Occipital lobe (tissue), 3 donors: ENCODE measurements around the gene F5. TPM values are rescaled to one million over a fixed set of nuclear protein-coding genes. Genes with fewer than 3 reads are reported as not detected.

ENCODE experiments used
- DNase-seq: peaks from one replicate; lab custom pipeline; 2025; lab: John Stamatoyannopoulos, UW
- small RNA-seq: library from RNA; depleted of rRNA; stranded (forward); fragments of <200 nt; gene quantifications from one replicate; pipeline ENCODE3, GENCODE V24; 2014
- total RNA-seq: library from RNA; depleted of rRNA; stranded (reverse); fragments of >200 nt; gene quantifications from one replicate; pipeline ENCODE4 v1.2.3, GENCODE V29; 2014

F5 gene
- total RNA-seq, 1 donor from 2014 or later: under 0.01 TPM

DNA sequence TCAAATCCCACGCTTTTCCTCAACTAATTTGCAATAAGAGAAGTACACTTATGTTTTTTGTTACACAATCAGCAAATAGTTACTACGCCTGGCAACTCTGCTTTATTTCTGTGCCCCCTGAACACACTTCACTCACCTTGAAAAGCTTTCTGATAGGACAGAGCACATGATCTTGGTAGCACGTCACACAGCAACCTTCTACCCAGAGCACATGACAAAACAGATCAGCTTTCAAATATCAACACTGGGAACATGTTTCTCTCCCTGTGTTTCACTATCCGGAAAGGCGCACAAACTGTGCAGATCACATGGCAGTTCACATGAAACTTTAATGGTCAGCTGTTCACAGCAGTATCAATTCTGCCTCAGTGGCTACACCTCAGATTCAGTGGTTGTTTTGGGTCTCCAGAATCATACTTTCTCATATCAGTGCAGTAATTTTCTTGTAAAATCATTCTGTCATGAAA is 102.7 kb downstream of the F5 start:
- DNase-seq: no peak

GRCh38 chr1:169479363-169480066 is 106.8 kb downstream of the F5 start:
- no peak for DNase-seq

- no peak for DNase-seq
These were observed 108.1 kb downstream of the F5 start for GRCh38 chr1:169478094-169478672.

- no peak for DNase-seq
These were observed 110.4 kb downstream of the F5 start for GRCh38 chr1:169475806-169476387.

DNA sequence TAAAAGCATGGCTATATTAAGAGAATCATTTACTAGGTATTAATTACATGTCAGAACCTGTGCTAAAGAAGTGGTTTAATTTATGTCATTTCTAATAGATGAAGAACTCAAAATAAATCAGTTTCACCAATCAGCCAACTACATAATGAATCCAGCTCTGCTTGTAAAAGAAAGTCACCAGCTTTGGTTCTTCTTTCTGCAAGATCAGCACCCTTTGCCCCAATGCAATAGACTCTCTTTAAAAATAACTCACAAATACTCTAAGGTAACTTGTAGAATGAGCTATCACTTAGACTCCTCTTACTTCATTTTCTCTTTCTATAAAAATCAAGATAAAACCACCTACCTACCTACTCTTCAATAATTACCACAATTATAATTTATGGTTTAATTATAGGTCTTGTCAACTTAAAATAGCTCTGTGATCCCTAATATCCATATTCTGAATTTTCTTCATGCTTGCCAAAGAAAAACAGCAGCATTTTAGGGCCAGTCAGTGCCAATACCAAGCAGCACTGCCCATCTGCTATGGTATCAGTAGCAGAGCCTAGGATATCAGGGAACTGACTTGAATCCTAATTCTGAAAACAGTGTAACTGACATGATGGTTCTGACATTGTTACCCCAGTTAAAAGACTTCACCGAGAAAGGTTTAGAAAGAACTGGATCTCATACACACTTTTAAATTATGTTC is 111.8 kb downstream of the F5 start:
- no peak for DNase-seq

GRCh38 chr1:169473347-169473746 is 112.9 kb downstream of the F5 start:
- no peak for DNase-seq

DNA sequence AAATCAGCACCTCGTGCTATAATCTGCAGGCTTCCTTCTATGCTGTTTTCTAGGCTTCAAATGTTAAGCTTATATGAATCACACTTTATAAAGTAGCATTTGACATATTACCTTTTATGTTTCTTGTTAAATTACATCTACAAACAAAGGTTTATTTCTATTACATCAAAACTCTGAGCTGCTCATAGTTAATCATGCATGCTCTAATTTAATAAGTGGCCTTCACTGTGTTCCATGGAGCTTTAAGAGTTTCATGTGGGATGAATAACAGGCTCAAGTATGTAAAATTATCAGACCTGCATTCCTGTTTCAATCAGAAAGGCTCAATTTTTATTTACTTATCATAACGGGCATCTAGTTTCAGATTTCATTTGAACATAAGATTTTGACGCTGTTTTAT is 113.5 kb downstream of the F5 start:
- no peak for DNase-seq

- no peak for DNase-seq
These were observed 117.3 kb downstream of the F5 start for GRCh38 chr1:169468982-169469381.

- no peak for DNase-seq
These were observed 119.7 kb downstream of the F5 start for GRCh38 chr1:169466259-169467230.

DNA sequence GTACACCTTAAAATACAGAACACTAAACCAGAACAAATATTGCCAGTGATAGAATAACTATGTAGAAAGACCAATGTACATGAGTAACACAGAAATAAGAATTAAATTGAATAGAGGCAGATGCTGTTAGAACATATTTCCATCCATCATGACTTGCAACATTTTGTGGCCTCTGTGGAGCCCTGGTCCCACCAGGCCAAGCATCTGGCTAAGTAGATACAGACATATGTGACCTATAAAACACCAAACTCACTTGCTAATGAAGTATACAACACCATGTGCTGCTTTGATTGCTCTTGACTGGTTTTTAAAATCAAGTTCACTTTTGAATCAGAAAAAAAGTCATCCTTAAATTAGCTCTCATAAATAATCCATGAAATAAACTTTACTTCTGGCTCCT is 121.0 kb downstream of the F5 start:
- DNase-seq: no peak

Small RNA genes within 50 kb of the gene (small RNA-seq; reads per million reads assigned to genes)
- not detected for gene AL021068.2

Other genes with a start within 250 kb of the F5 start
- gene NME7, start 218.7 kb downstream of the F5 start, total RNA-seq: 40.9 TPM
- 37.3 TPM for gene BLZF1, start 218.3 kb downstream of the F5 start, total RNA-seq
- gene CCDC181, start 159.0 kb downstream of the F5 start, total RNA-seq: 6.4 TPM
- 31.5 TPM for gene SLC19A2, start 100.5 kb downstream of the F5 start, total RNA-seq
- gene SELP, start 43.6 kb upstream of the F5 start, total RNA-seq: 0.16 TPM
- 0.47 TPM for gene SELL, start 125.1 kb upstream of the F5 start, total RNA-seq
- gene SELE, start 147.6 kb upstream of the F5 start, total RNA-seq: 0.94 TPM
- 10.0 TPM for gene METTL18, start 208.4 kb upstream of the F5 start, total RNA-seq